Stomach (tissue), 9 donors: ENCODE results near the gene SLC7A14. TPM values are rescaled to one million over a fixed set of nuclear protein-coding genes. Genes with fewer than 3 reads are reported as not detected.

Experiments used
- DNase-seq, 2 donors: peaks; one replicate each; pipeline versions ENCODE4 v3.0.0 to v3.0.0-alpha.2; 2013 to 2019
- H3K27ac ChIP-seq, 5 donors: fragments of 200-600 bp in 4 of 5; sonication (generic) in 4 of 5; one replicate each; pipeline ENCODE4 v1.5.1; 2013 to 2019; ENCODE audit warnings: mild to moderate bottlenecking in 1 of 5, moderate library complexity in 1 of 5
- H3K27me3 ChIP-seq, 3 donors: fragments of 200-600 bp; sonication (generic); one replicate each; pipeline ENCODE4 v1.5.1; 2017 to 2019; ENCODE audit warnings: mixed run types in 1 of 3
- H3K36me3 ChIP-seq, 4 donors: fragments of 200-600 bp; sonication (generic); 1 replicate in 3 of 4; 2 replicates in 1 of 4; pipeline ENCODE4 v1.5.1; 2016 to 2019
- H3K4me1 ChIP-seq, 4 donors: fragments of 200-600 bp; sonication (generic); one replicate each; pipeline ENCODE4 v1.5.1; 2016 to 2019
- H3K4me3 ChIP-seq, 4 donors: fragments of 200-600 bp; sonication (generic) in 3 of 4; one replicate each; pipeline ENCODE4 v1.5.1; 2016 to 2019; ENCODE audit warnings: mild to moderate bottlenecking in 1 of 4
- H3K9me3 ChIP-seq, 4 donors: fragments of 200-600 bp; sonication (generic); one replicate each; pipeline ENCODE4 v1.5.1; 2016 to 2019
- CTCF ChIP-seq, 7 experiments: fragments of 450-650 bp in 4 of 7; fragments of 200-600 bp in 3 of 7; sonication (generic) in 3 of 7; IDR thresholded peaks; one replicate each; pipeline ENCODE4 v1.5.1; 2016 to 2019; ENCODE audit warnings: antibody characterized with exemption in 7 of 7, control low read depth in 2 of 7, mild to moderate bottlenecking in 1 of 7
- EP300 ChIP-seq: sonication (generic); formaldehyde crosslinking; IDR thresholded peaks from one replicate; pipeline ENCODE4 v1.6.1; 2017; ENCODE audit warnings: antibody characterized with exemption
- POLR2A ChIP-seq, 4 donors: fragments of 450-650 bp; IDR thresholded peaks; one replicate each; pipeline ENCODE4 v1.6.1; 2016; ENCODE audit warnings: antibody characterized with exemption in 4 of 4, control low read depth in 2 of 4, mild to moderate bottlenecking in 1 of 4, moderate library complexity in 1 of 4
- POLR2AphosphoS5 ChIP-seq, 3 donors: sonication (generic); formaldehyde crosslinking; IDR thresholded peaks; one replicate each; pipeline ENCODE4 v1.6.1; 2016; ENCODE audit warnings: antibody characterized with exemption in 3 of 3
- WGBS, 5 donors: extraction: QIAGEN DNeasy Blood & Tissue Kit in 3 of 5; methylation state at CpG; one replicate each; pipeline versions ENCODE4 v1.1.5 to v1.1.7; 2013 to 2018; 5-methylcytosine and 5-hydroxymethylcytosine counted together
- intact Hi-C: fragments of 100-400 bp; cut with DNase I; formaldehyde crosslinking; loops from one replicate; pipeline ENCODE4 v1.15.1; 2023; ENCODE audit warnings: low total_unique reads
- polyA plus RNA-seq, 3 donors: library from polyadenylated mRNA; stranded (reverse); fragments of 200-250 nt; gene quantifications; one replicate each; pipeline ENCODE4 v1.2.3, GENCODE V29; 2013
- total RNA-seq, 5 donors: library from RNA; depleted of rRNA; stranded (reverse); fragments of >200 nt; gene quantifications; one replicate each; pipeline versions ENCODE4 v1.1.0 to v1.2.3, GENCODE V29; 2014 to 2016
- donor health status: healthy with polysubstance abuse.
- donor health status: Bipolar disorder and iron deficiency.
- donor health status: healthy.

Gene SLC7A14
- total and polyA plus RNA-seq, 8 donors: 0.10 to 2.4 (median 0.43) TPM; not detected in 5

GRCh38 chr3:170424879-170425278, 161.0 kb downstream of the SLC7A14 start:
- Histone ChIP-seq H3K27me3 (peaks cover 0 to 8% (median 6%) of the 10 kb centered on the region in 3 donors), H3K9me3 (no peaks in the 10 kb centered on the region), H3K27ac (no peak overlapping the region), H3K4me3 (no peak overlapping the region), H3K36me3 (peaks cover 0 to 5% (median 0%) of the 10 kb centered on the region in 4 donors), H3K4me1 (peaks cover 6 to 8% (median 7%) of the 10 kb centered on the region in 4 donors)
- no peak for DNase-seq
- no peak for TF ChIP-seq EP300
- 70 to 79% (median 77%) methylated on average over 8 of the region's 8 CpGs for WGBS, 5 donors
- intact Hi-C loops: no loop called here

GRCh38 chr3:170423001-170423615, 162.8 kb downstream of the SLC7A14 start:
- Histone ChIP-seq H3K36me3 (peaks cover 0 to 5% (median 0%) of the 10 kb centered on the region in 4 donors), H3K27me3 (peaks cover 0 to 26% (median 24%) of the 10 kb centered on the region in 3 donors), H3K4me1 (peaks cover 24 to 26% (median 25%) of the 10 kb centered on the region in 4 donors), H3K27ac (no peak overlapping the region), H3K4me3 (no peak overlapping the region), H3K9me3 (no peaks in the 10 kb centered on the region)
- DNase-seq: no peak
- no peak for TF ChIP-seq POLR2AphosphoS5 (IDR thresholded peaks at IDR 0.05)
- TF ChIP-seq EP300: no peak
- TF ChIP-seq CTCF (IDR thresholded peaks at IDR 0.05): no peak
- TF ChIP-seq POLR2A (IDR thresholded peaks at IDR 0.05): no peak
- intact Hi-C loops: no loop called here
- WGBS, 5 donors: 82 to 91% (median 90%) methylated on average over 8 of the region's 8 CpGs

- H3K4me1 ChIP-seq: peaks cover 25 to 27% (median 26%) of the 10 kb centered on the region in 4 donors
- peaks cover 0 to 5% (median 0%) of the 10 kb centered on the region in 4 donors for H3K36me3 ChIP-seq
- H3K27me3 ChIP-seq: peaks cover 0 to 39% (median 30%) of the 10 kb centered on the region in 3 donors
- 82 to 93% (median 90%) methylated on average over 2 of the region's 2 CpGs for WGBS, 5 donors
- peak overlapping the region in 3 of 5 donors; percentile 49 to 73 (median 65) for H3K27ac ChIP-seq
- no peaks in the 10 kb centered on the region for H3K9me3 ChIP-seq
- no peak for DNase-seq
- intact Hi-C loops: no loop called here
- H3K4me3 ChIP-seq: peak overlapping the region in 1 of 4 donors; percentile 3
- TF ChIP-seq EP300 (no peak), POLR2AphosphoS5 (IDR thresholded peaks at IDR 0.05) (no peak), POLR2A (IDR thresholded peaks at IDR 0.05) (no peak), CTCF (IDR thresholded peaks at IDR 0.05) (no peak)
Measured at GRCh38 chr3:170421758-170422157, 164.1 kb downstream of the SLC7A14 start.

- Histone ChIP-seq H3K4me1 (peaks cover 25 to 27% (median 26%) of the 10 kb centered on the region in 4 donors), H3K27me3 (peaks cover 0 to 45% (median 30%) of the 10 kb centered on the region in 3 donors), H3K9me3 (no peaks in the 10 kb centered on the region), H3K36me3 (peaks cover 0 to 5% (median 0%) of the 10 kb centered on the region in 4 donors), H3K27ac (peak overlapping the region in 3 of 5 donors; percentile 49 to 73 (median 65)), H3K4me3 (peak overlapping the region in 1 of 4 donors; percentile 3)
- TF ChIP-seq EP300 (no peak), POLR2AphosphoS5 (IDR thresholded peaks at IDR 0.05) (no peak)
- 54 to 72% (median 63%) methylated on average over 12 of the region's 12 CpGs for WGBS, 5 donors
- intact Hi-C loops: no loop called here
- DNase-seq: peak in 1 of 2 donors; percentile 26
Measured at GRCh38 chr3:170421111-170421641, 164.7 kb downstream of the SLC7A14 start.

GRCh38 chr3:170420307-170420821, 165.5 kb downstream of the SLC7A14 start:
- Histone ChIP-seq H3K9me3 (no peaks in the 10 kb centered on the region), H3K27me3 (peaks cover 0 to 45% (median 30%) of the 10 kb centered on the region in 3 donors), H3K4me3 (peak overlapping the region; percentile 45 to 67 (median 53)), H3K27ac (peak overlapping the region; percentile 46 to 73 (median 56)), H3K4me1 (peaks cover 25 to 27% (median 26%) of the 10 kb centered on the region in 4 donors), H3K36me3 (peaks cover 0 to 5% (median 0%) of the 10 kb centered on the region in 4 donors)
- TF ChIP-seq POLR2A (IDR thresholded peaks at IDR 0.05) (no peak), CTCF (IDR thresholded peaks at IDR 0.05) (no peak), EP300 (no peak)
- peak in 1 of 2 donors; percentile 46 for DNase-seq
- intact Hi-C loops: no loop called here
- WGBS, 5 donors: 35 to 44% (median 42%) methylated on average over 17 of the region's 17 CpGs
